ENCODE measurements around the gene RAB11A. TPM values are rescaled to one million over a fixed set of nuclear protein-coding genes. Genes with fewer than 3 reads are reported as not detected.
A peak's percentile ranks its signal among the peaks of the same experiment; 100 is the strongest.

RAB11A gene
- total and polyA plus RNA-seq, 2 of the 13 experiments (the other 11 are each of a cell fraction or from before 2014, with no cell fraction given) = 161 to 162 TPM

- TF ChIP-seq CCDC6 (CRISPR knock-in tag; IDR thresholded peaks at IDR 0.05) = no peak
These were observed 40.7 kb upstream of the RAB11A start (continued) for GRCh38 chr15:65828585-65828984.

DNA sequence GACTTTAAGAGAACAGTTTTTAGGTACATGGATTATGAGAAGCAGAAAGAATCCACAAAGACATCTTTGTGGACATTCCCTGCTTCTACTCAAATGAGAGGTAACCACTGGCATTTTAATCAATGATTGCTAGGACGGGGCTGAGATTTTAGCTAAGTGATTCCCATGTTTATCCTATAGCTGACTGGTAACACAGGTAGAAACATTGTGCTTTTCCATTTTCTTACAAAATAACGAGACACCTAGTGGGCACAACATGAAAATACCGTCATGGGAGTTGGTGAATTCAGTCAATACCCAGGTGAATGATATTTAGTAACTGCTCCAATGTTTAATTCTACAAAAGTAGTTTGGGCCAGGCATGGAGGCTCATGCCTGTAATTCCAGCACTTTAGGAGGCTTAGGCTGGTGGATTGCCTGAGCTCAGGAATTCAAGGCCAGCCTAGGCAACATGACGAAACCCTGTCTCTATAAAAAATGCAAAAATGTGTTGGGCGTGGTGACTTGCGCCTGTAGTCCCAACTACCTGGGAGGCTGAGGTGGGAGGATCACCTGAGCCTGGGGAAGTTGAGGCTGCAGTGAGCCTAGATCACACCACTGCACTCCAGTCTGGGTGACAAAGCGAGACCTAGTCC is 40.0 kb upstream of the RAB11A start:
- H3K4me1 ChIP-seq (ENCODE audit: insufficient read depth, low read length) = peaks cover 70% of the 10 kb centered on the region
- ChIA-PET POLR2A (interaction anchor here (1.1 kb wide), 1 partner anchor 12 kb away, joined by 3 read pairs; no protein-coding TSS in a partner anchor), CTCF (ENCODE audit: low intra/inter-chr PET ratio, low total read pairs) (no interaction called here)
- FAIRE-seq (peak; percentile 74), DNase-seq (ENCODE audit: low spot score) (peak; percentile 33), ATAC-seq (no peak)
- no peak overlapping the region for H3K4me3 ChIP-seq (replicated peaks in 1 of 3; ENCODE audit: insufficient read depth in 1 of 3, low read depth in 2 of 3, low read length in 3 of 3)
- H3K27me3 ChIP-seq (ENCODE audit: control insufficient read depth in 1 of 2, insufficient read depth in 2 of 2, low read length in 2 of 2) = no peaks in the 10 kb centered on the region
- H3K79me2 ChIP-seq (ENCODE audit: insufficient read depth, low read length) = no peaks in the 10 kb centered on the region
- H3K9me3 ChIP-seq (ENCODE audit: low read length) = no peaks in the 10 kb centered on the region
- peak overlapping the region; percentile 25; the same call in 1 of the 2 replicates for H3K4me2 ChIP-seq (ENCODE audit: low read depth, low read length)
- no TSS peak for BruUV-seq (replicated peaks)
- no peaks in the 10 kb centered on the region for H3K36me3 ChIP-seq (replicated peaks in 1 of 2; ENCODE audit: control insufficient read depth in 1 of 2, insufficient read depth in 2 of 2, low read length in 2 of 2)
- peak overlapping the region; percentile 14 for H3K27ac ChIP-seq (ENCODE audit: extremely low read length, insufficient read depth, low read length)
- H2AFZ ChIP-seq (ENCODE audit: low read length) = no peak overlapping the region
- in situ Hi-C loops (cut with HindIII; ENCODE audit: extremely low pct_ligation_motif_present, low pct_unique_long_range_greater_than_20kb) (no loop called here), intact Hi-C loops (cut with micrococcal nuclease; ENCODE audit: unreplicated experiment) (loop anchor here (2.0 kb wide), 1 partner anchor 42 kb away; no protein-coding TSS in a partner anchor)
- H3K9ac ChIP-seq (ENCODE audit: insufficient read depth, low read depth, low read length) = no peak overlapping the region
- no peaks in the 10 kb centered on the region for H4K20me1 ChIP-seq (ENCODE audit: insufficient read depth, low read length)
- WGBS (ENCODE audit: low lambda C conversion rate) = 40% methylated on average over 6 of the region's 7 CpGs
- TF ChIP-seq ZNF773 (CRISPR knock-in tag; IDR thresholded peaks at IDR 0.05; ENCODE audit: borderline replicate concordance) (no peak), ZNF510 (CRISPR knock-in tag; IDR thresholded peaks at IDR 0.05; ENCODE audit: low read depth) (no peak), ZNF775 (CRISPR knock-in tag; IDR thresholded peaks at IDR 0.05; ENCODE audit: borderline replicate concordance) (no peak), CHCHD3 (CRISPR knock-in tag; IDR thresholded peaks at IDR 0.05) (no peak), ZNF451 (CRISPR knock-in tag; IDR thresholded peaks at IDR 0.05) (no peak), SMC3 (IDR thresholded peaks at IDR 0.05; ENCODE audit: low read length) (peak; percentile 37; the same call in 1 of the 2 replicates), ZNF180 (CRISPR knock-in tag; IDR thresholded peaks at IDR 0.05; ENCODE audit: borderline replicate concordance, low read depth) (no peak), ZNF281 (CRISPR knock-in tag; IDR thresholded peaks at IDR 0.05; ENCODE audit: borderline replicate concordance) (no peak), TAF15 (IDR thresholded peaks at IDR 0.05; ENCODE audit: low read depth, low read length, poor library complexity, severe bottlenecking) (no peak), RARA (CRISPR knock-in tag; IDR thresholded peaks at IDR 0.05) (no peak), ZSCAN21 (CRISPR knock-in tag; IDR thresholded peaks at IDR 0.05; ENCODE audit: borderline replicate concordance) (no peak), FOXA1 (IDR thresholded peaks at IDR 0.05) (no peak), FOXA1 (CRISPR knock-in tag; IDR thresholded peaks at IDR 0.05) (peak; percentile 35; the same call in 1 of the 2 replicates), ZBTB3 (CRISPR knock-in tag; IDR thresholded peaks at IDR 0.05; ENCODE audit: borderline replicate concordance, low read depth) (no peak), KMT2B (CRISPR knock-in tag; IDR thresholded peaks at IDR 0.05) (0 out of 2 replicates have a peak, but pooled peaks have one; percentile 26), ZNF543 (CRISPR knock-in tag; IDR thresholded peaks at IDR 0.05) (0 out of 2 replicates have a peak, but pooled peaks have one; percentile 4), PAF1 (CRISPR knock-in tag; IDR thresholded peaks at IDR 0.05) (no peak), RAD21 (CRISPR knock-in tag; IDR thresholded peaks at IDR 0.05) (peak; percentile 36; the same call in 1 of the 2 replicates), MTA1 (CRISPR knock-in tag; IDR thresholded peaks at IDR 0.05; ENCODE audit: borderline replicate concordance) (no peak)
- TF ChIP-seq, protein P1, sequence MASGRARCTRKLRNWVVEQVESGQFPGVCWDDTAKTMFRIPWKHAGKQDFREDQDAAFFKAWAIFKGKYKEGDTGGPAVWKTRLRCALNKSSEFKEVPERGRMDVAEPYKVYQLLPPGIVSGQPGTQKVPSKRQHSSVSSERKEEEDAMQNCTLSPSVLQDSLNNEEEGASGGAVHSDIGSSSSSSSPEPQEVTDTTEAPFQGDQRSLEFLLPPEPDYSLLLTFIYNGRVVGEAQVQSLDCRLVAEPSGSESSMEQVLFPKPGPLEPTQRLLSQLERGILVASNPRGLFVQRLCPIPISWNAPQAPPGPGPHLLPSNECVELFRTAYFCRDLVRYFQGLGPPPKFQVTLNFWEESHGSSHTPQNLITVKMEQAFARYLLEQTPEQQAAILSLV (CRISPR knock-in tag; IDR thresholded peaks at IDR 0.05; ENCODE audit: borderline replicate concordance) = no peak

Measured in HepG2 (cell line).